Myocyte (in vitro differentiated cells): Measurements from ENCODE around the gene C6orf62. TPM values are rescaled to one million over a fixed set of nuclear protein-coding genes. Genes with fewer than 3 reads are reported as not detected.
"Not testable (repeated sequence)": the region's sequence is repeated elsewhere in the genome, so short reads cannot be mapped to it uniquely, and the experiment has no call there.

ENCODE experiments used
- DNase-seq: peaks from one replicate; pipeline ENCODE4 v3.0.0-alpha.2; 2012; ENCODE audit warnings: low read depth
- total RNA-seq: library from RNA; depleted of rRNA; stranded (reverse); fragments of >200 nt; gene quantifications from 2 replicates; pipeline ENCODE4 v1.2.3, GENCODE V29; 2014

The C6orf62 gene
- total RNA-seq, 1 donor from 2014 or later = 146 TPM

- no peak for DNase-seq
Measured at GRCh38 chr6:24668997-24669361, 50.0 kb downstream of the C6orf62 start.

DNA sequence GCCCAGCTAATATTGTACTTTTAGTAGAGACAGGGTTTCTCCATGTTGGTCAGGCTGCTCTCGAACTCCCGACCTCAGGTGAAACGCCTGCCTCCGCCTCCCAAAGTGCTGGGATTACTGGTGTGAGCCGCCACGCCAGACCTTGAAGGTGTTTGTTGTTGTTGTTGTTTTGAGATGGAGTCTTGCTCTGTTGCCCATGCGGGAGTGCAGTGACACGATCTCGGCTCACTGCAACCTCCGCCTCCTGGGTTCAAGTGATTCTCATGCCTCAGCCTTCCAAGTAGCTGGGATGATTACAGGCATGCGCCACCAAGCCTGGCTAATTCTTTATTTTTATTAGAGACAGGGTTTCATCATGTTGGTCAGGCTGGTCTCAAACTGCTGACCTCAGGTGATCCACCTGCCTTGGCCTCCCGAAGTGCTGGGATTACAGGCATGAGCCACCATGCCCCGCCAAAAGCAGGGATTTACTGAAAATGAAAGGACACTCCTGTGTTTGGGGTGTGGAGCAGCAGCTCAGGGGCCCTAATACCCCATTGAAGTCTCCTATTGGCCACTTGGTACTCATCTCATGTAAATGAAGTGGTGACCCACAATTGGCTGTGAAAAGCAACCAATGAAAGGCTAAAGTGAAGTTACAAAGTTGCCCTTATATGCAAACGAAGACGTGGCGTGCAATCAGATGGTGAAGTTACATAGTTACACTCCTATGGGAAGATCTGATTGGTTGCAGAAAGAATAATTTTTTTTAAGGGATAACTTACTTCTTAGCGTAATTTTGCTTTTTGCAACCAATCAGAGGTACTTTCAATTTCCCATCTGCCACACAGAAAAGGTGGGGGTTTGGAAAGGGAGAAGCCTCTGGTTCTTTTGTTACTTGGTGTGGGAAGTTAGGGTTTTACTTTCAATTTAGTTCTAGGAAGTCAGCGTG lies 50.6 kb downstream of the C6orf62 start:
- not testable (repeated sequence) for DNase-seq

GRCh38 chr6:24667378-24667803 lies 51.6 kb downstream of the C6orf62 start:
- DNase-seq = no peak

DNA sequence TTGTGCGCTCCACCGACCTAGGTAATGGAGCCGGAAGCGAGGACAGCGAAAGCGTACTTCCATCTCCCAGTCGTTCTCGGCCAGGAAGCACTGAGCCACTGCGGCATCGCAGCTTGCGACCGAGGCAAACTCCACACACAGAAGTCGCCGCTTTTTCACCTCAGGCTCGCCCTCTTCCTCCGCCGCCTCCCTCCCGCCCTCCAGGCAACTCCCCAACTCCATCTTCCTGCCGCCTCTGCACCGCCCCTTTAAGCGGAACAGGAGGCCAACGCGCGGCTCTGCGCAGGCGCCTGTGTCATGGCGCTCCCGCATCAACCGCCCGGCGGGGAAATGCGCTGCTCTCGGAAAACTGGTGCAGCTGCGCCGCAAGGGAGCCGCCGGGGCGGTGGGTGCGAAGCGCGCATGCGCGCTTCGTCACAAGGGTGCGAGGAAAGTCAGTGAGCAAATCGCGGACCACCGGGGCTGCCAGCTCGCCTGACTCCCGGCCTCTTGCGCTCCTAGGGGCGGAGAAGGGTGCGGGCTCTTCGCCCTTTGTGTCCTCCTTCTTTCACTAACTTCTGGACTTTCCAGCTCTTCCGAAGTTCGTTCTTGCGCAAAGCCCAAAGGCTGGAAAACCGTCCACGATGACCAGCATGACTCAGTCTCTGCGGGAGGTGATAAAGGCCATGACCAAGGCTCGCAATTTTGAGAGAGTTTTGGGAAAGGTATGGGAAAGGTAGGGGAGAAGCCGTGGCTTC lies 52.1 kb downstream of the C6orf62 start, which contains the start of the genes ACOT13 and TDP2:
TSS of gene ACOT13 (plus strand) at position 437 of the 737 bp plus-strand sequence. CDS start at position 624, 187 bp downstream.
TSS of gene TDP2 (minus strand) at position 259 of the 737 bp plus-strand sequence. CDS start at position 222, 37 bp downstream.
- DNase-seq = peak; percentile 98

GRCh38 chr6:24666097-24666640 lies 52.8 kb downstream of the C6orf62 start:
- DNase-seq = no peak

- no peak for DNase-seq
Measured at GRCh38 chr6:24664046-24664987, 54.6 kb downstream of the C6orf62 start.

GRCh38 chr6:24663189-24663588 lies 55.8 kb downstream of the C6orf62 start:
- DNase-seq = no peak

DNA sequence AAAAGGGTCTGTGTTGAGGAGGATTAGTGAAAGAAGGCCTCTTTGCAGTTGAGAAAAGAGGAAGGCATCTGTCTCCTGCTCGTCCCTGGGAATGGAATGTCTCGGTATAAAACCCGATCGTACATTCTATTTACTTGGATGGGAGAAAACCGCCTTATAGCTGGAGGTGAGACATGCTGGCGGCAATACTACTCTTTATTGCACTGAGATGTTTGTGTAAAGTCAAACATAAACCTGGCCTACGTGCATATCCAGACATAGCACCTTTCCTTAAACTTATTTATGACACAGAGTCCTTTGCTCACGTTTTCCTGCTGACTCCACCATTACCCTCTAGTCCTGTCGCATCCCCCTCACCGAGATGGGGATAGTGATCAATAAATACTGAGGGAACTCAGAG lies 56.7 kb downstream of the C6orf62 start:
- no peak for DNase-seq

DNA sequence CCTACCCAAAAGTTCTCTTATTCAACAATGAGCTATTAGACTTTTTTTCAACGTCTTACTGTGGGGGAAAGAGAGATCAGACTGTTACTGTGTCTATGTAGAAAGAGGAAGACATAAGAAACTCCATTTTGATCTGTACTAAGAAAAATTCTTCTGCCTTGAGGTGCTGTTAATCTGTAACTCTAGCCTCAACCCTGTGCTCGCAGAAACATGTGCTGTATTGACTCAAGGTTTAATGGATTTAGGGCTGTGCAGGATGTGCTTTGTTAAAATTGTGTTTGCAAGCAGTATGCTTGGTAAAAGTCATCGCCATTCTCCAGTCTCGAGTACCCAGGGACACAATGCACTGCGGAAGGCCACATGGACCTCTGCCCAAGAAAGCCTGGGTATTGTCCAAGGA lies 57.2 kb downstream of the C6orf62 start:
- not testable (repeated sequence) for DNase-seq

DNA sequence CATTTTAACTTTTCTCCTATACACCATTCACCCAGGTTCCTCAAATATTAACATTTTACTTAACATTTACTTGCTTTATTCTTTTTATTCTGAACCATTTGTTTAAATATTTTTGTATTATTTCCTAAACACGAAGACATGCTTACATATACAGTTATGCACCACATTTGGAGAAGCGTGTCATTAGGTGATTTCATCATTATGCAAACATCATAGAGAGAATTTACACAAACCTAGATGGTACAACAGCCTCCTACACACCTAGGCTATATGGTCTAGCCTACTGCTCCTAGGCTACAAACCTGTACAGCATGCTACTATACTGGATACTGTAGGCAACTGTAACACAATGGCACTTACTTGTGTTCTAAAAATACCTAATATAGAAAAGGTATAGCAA lies 58.8 kb downstream of the C6orf62 start:
- DNase-seq = no peak

GRCh38 chr6:24659561-24659960 lies 59.4 kb downstream of the C6orf62 start:
- DNase-seq = no peak

GRCh38 chr6:24658573-24659560 lies 60.1 kb downstream of the C6orf62 start:
- DNase-seq = no peak

GRCh38 chr6:24655215-24655614 lies 63.7 kb downstream of the C6orf62 start:
- no peak for DNase-seq

Other genes starting within 250 kb of the C6orf62 start
- 0.19 and 0.26 TPM in 2 replicates for gene GPLD1, start 229.6 kb downstream of the C6orf62 start, total RNA-seq
- 1.2 and 1.4 TPM in 2 replicates for gene ALDH5A1, start 224.2 kb downstream of the C6orf62 start, total RNA-seq
- gene KIAA0319, start 73.0 kb downstream of the C6orf62 start, total RNA-seq = under 0.01 and 0.08 TPM in 2 replicates
- gene TDP2, start 52.3 kb downstream of the C6orf62 start, total RNA-seq = 15.1 and 16.0 TPM in 2 replicates
- gene ACOT13, start 52.1 kb downstream of the C6orf62 start, total RNA-seq = 11.6 and 13.1 TPM in 2 replicates
- 7.5 and 12.1 TPM in 2 replicates for gene GMNN, start 55.8 kb upstream of the C6orf62 start, total RNA-seq
- gene ARMH2, start 79.8 kb upstream of the C6orf62 start, total RNA-seq = not detected in 2 replicates
- 28.6 and 50.0 TPM in 2 replicates for gene RIPOR2, start 216.8 kb upstream of the C6orf62 start, total RNA-seq